HG03139 (cell line): ENCODE measurements around the gene ILF2.
"Not testable (repeated sequence)": the region's sequence is repeated elsewhere in the genome, so short reads cannot be mapped to it uniquely, and the experiment has no call there.

Experiments used
- ATAC-seq: cut with Tn5 transposase; IDR thresholded peaks from one replicate; pipeline ENCODE4 v1.9.1; 2021; ENCODE audit not compliant: unreplicated experiment

ILF2 gene

DNA sequence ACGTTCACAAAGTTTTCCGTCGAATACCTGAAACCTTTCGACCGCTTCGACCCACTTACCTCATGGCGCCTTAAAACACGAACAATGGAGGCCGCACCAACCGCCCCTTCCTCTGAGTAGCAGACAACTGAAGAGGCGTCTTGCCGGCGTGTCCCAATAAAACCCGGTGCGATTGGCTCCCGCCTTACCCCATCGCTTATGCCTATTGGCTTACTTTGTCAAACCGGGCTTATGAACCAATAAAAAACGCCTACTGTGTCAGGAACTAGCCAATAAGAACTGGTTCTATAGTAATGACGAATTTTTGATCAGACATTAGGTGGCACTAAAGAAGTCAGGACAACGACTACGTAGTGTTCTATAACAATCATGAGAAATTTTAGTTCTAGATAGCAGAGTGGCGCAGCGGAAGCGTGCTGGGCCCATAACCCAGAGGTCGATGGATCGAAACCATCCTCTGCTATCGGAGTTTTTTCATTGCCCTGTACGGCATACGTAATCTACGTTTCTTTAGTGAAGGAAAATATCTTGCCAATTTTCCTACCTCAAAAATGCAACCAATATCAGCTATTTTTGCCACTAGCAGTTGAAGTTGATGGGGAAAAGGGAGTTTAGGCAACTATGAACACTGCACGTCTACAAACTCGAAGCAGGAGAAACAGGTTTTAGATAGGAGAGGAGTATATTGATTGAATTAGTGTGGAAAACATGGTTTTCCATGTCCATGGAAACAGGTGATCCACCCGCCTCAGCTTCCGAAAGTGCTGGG is at the start of gene ILF2:
Gene ILF2, minus strand, starts transcription at position 135 of the 769 bp plus-strand sequence. Its CDS starts 71 bp downstream, at position 64.
- peak; percentile 94 for ATAC-seq

DNA sequence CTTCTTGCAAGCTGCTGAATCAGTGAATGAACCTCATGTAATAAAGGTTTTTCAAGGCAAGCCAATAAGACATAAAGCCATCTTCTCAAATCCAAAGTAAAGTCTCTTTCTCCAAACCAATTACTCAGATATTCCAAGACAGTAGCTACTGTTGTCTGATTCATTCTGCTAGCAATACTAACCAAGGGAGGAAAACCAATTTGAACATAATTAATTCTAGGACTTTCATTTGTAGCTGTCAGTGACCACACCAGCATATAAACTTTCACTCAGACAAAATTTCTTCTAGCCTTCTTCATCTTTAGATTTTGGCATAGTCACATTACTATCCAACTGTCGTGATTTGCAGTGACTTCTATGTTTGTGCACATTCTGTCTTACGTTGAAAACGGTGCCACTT is 46.5 kb upstream of the ILF2 start:
- no peak for ATAC-seq

DNA sequence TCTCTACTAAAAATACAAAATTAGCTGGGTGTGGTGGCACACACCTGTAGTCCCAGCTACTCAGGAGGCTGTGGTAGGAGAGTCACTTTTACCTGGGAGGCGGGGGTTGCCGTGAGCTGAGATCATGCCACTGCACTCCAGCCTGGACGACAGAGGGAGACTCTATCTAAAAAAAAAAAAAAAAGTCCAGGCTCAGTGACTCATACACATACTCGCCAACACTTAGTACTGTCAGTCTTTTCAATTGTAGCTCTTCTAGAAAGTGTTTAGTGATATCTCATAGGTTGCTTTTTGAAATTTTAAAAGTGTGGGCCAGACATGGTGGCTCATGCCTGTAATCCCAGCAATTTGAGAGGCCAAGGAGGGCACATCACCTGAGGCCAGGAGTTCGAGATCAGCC is 45.4 kb upstream of the ILF2 start:
- not testable (repeated sequence) for ATAC-seq

DNA sequence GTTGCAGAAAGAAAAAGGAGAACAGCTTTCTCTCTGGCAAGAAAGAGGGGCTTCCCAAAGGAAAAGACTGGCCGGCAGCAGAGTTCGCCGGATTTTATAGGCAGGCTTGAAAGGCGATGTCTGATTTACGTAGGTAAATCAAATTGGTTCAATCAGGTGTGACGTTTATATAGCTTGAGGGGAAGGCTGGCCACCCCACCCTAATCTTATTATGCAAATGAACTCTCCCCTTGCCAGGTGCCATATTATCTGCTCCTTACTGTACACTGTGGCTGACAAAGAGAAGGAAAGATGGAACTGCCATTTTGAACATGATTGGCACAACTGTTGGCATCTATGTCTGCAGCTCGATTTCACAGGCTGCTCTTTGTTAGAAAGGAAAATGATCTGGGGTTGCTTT is 40.2 kb upstream of the ILF2 start:
- ATAC-seq, result no peak

DNA sequence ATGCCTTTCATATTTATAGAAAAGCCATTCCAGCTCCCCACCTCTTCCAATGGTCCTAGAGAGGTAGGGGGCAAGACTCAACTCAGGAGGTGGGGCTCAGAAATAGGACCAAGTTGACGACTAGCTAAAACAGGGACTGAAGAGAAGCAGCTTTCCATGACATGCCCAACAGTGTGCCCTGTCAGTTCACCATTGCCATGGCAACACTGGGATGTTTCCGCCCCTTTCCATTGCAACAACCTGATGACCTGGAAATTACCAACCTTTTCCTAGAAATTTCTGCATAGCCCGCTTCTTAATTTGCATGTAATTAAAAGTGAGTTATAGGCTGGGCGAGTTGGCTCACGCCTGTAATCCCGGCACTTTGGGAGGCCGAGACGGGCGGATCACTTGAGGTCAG is 34.7 kb upstream of the ILF2 start:
- no peak for ATAC-seq

DNA sequence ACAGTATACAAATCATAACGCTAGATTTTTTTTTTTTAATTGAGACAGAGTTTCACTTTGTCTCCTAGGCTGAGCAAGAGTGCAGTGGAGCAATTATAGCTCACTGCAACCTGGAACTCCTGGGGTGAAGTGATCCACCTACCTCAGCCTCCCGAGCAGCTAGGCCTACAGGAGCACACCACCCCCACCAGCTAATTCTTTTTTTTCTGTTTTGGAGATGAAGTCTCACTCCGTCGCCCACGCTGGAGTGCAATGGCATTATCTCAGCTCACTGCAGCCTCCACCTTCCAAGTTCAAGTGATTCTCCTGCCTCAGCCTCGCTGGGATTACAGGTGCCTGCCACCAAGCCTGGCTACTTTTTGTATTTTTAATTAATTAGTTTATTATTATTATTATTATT is 29.0 kb upstream of the ILF2 start:
- no peak for ATAC-seq

DNA sequence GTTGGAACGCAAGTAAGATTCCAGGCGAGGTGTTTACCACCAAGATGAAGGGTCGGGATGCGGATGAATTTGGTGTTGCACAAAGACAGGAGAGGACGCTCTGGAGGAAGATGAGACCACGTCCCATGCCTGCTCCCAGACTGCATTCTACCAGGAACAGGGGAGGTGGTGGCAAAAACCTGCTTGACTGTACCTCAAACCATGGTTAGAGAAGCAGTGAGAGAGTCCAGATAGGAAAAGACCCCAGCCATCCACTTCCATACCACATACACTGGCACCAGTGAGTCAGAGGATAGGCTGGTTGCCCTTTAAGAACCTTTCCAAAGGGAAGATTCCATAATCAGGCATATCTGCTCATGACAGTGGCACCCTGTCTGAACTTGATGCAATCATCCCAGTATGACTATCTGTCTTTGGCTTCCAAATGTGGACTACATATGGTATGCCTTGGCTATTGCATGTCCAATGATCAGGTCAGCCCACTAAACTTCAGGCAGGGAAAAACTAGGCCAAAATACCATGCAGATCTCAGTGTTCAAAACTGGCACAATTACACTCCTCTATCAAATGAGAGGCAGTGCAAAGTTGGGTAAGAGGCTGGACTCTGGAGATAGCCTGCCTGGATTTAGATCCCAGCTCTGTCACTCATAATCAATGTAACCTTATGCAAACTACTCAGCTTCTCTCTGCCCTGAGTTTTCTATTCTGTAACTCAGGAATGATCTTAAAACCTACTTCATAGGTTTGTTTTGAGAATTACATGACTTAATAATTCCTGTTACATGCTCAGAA is 28.3 kb upstream of the ILF2 start:
- ATAC-seq, result no peak

DNA sequence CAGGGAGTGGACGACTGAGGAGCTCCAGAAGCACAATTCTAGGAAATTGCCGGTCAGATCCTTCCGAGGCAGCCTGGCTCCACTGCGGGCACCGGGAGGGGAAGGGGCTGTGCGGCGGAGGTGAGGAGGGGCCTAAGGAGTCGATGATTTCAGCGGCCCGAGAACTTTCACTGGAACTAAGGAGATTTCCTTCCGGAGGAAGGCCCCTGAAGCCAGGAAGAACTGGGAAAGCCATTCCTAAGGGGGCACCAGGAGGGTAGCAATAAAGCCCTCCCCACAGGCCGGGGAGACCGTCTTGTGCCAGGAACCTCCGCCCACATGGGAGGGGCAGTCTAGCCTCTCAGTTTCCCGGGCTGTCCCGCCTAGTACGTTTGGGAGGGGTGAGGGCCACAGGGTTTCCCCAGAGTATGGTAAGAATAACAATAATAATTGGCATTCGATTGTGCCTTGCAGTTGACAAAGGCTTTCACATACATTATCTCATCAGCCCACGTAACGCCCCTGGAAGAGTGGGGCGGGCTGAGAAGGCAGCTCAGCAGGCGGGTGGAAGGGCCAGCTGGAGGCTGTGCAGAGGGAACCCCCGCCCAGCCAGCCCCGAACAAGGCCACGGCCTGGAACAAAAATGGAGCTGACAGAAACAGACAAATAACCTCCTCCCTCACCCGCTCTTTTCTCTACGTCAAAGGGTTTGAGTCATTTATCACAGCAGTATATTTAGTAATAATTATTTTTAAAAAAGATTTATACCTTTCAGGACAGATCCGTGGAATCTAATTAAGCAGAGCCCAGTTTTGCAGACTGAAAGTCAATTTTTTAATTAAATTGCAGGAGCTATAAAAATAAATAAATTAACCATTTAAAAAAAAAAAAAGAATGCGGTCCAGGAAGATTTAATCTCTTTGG is 27.5 kb upstream of the ILF2 start:
- no peak for ATAC-seq

DNA sequence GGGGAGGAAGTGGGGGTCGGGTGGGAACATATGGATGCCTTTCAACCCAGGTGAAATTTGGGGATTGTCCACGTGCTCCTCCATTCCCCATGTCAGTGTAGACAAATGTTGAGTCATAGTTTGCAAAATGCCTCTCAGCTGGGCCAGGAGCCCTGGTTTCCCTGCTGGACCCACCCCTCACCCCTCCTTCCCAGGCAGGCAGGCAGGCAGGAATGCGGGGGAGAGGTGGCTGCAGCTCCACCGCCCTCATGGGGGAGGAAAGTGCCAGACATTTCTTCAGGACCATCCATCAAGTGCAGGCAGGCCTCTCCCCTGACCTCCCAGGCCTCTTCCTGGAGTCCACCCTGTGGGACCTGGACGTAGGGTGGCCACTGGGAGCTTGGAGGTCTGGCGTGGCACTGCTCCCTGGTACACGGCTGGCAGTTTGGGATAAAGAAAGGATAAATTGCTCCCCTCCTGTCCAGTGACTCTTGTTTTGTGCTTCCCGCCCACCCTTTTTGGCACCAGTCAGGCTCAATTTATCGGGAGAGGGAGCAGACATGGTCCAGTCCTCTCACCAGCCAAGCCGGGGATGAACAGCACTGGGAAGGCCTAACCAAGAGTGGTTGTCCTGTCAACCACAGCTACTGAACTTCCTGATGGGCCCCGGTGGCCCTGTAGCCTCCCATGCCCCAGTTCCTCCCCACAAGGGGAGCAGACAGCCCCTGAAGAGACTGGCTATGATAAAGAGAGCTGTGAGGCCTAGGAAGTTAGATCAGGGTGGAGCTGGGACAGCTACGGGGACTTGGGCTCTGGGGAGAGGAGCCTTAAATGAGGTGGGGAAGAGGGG is 26.6 kb upstream of the ILF2 start:
- no peak for ATAC-seq

DNA sequence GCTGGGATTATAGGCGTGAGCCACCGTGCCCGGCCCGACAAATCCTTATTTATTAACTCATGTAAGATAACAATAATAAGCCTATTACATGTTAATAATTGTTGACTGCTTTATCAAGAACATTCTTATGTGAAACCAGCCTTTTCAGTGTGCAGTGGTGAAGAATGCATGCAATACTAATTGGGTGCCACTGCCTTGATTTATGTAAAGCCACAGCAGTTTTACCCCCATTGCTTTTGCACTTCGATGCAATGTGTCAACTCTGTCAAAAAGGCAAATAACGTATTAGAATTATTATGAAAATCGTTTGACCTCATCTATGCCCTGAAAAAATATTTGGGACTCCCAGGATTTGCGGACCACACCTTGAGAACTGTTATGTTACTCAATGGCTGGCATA is 25.9 kb upstream of the ILF2 start:
- no peak for ATAC-seq

DNA sequence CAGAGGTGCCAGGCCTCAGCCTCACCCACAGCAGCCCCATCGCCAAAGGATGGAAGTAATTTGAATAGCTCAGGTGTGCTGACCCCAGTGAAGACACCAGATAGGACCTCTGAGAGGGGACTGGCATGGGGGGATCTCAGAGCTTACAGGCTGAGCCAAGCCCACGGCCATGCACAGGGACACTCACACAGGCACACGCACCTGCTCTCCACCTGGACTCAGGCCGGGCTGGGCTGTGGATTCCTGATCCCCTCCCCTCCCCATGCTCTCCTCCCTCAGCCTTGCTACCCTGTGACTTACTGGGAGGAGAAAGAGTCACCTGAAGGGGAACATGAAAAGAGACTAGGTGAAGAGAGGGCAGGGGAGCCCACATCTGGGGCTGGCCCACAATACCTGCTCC is 22.7 kb upstream of the ILF2 start:
- no peak for ATAC-seq

DNA sequence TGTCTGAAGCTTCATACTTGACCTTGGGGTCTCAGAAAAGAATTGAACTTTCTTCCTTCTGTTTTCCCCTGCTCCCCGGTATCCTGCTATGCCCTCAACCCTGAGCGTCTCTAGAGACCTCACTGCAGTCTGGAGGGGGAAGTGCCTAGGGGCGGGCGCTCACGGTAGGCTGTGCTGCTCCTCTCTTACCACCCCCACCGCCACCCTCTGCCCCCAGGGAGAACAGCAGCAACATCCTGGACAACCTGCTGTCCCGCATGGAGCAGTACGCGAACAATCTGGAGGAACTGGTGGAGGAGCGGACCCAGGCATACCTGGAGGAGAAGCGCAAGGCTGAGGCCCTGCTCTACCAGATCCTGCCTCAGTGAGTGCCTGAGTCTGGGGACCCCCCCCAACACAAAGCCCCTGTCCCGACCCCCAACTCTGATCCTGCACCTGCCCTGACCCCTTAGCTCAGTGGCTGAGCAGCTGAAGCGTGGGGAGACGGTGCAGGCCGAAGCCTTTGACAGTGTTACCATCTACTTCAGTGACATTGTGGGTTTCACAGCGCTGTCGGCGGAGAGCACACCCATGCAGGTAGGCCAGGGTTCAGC is 18.0 kb upstream of the ILF2 start:
- ATAC-seq, result no peak

DNA sequence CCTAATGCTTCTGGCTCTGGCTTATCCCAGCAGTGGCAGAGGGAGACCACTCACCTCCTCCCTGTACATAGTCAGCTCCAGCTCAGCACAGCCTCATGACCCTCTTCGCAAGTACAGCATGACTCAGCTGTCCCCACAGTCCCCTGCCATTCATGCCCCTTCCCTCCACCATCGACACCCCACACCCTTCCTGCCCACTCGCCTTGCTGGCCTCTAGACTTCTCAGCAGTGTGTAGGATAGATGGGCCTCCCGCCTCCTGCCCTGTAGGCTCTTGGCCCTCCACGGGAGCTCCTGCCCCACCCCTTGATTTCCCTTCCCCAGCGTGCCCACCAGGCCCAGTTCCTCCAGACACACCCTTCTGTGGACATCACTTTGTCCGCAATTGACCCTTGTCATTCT is 17.5 kb upstream of the ILF2 start:
- no peak for ATAC-seq

DNA sequence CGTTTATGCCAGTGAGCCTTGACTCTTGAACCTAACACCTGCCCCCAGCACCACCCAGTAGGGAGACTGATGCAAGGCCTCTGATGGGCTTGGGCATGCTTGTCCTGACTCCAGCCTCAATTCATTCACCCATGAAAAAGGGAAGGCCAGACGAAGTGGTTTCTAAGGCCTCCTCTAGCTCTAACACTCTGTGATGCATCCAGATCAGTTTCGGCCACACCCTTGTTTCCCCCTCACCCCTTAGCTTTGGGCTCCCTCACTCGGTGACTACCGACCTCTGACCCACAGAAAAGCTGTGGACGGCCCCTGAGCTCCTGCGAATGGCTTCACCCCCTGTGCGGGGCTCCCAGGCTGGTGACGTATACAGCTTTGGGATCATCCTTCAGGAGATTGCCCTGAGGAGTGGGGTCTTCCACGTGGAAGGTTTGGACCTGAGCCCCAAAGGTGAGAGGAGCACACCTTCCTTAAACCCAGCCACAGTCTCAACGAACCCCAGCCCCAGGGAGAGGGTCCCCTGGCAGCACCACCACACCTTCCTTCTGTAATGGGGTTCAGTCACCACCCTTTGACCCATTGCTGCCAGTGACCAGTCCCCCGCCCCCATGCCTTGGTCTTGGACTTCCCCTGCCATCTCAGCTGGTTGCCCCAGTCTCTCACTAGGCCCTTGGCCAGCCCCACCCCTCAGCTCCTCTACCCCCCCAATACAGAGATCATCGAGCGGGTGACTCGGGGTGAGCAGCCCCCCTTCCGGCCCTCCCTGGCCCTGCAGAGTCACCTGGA is 16.7 kb upstream of the ILF2 start:
- ATAC-seq, result no peak

DNA sequence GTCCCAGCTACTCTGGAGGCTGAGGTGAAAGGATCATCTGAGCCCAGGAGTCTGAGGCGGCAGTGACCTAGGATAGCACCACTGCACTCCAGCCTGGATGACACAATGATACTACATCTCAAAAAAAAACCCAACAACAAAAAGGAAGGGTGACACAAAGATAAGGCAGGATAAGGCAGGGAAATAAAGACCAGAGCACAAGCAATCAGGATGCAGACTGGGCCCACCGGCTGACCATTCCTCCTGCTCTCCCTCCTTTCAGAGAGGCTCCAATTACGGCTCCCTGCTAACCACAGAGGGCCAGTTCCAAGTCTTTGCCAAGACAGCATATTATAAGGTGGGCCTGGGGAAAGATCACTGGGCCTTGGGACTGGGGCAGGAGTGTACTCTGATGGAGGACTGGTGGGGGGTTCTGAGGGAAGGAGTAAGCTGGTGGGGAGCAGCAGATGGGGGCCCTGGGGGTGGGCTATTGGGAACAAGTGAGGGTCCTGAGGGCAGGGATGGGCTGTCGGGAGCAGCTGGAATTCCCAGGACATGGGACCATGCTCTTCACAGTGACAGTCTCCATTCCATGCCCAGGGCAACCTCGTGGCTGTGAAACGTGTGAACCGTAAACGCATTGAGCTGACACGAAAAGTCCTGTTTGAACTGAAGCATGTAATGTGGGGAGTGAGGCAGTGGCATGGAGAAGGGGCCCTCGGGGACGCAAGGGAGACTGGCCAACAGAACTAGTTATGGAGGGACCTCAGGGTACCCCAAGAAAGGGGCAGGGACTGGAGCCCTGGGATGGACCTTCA is 14.9 kb upstream of the ILF2 start:
- no peak for ATAC-seq

DNA sequence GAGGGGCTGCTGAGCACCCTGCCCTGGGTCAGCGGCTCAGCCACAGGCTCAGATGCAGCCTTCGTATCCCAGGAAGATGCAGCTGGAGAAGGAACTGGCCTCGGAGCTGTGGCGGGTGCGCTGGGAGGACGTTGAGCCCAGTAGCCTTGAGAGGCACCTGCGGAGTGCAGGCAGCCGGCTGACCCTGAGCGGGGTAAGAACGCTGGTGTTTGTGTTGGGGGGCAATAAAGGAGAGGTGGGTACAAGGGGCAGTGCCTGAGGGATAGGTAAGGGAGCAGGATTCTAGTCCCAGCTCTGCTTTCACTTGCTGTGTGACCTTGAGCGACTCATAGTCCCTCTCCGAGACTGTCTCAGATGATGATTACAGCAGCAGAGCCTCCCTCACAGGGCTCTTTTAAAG is 14.1 kb upstream of the ILF2 start:
- no peak for ATAC-seq

DNA sequence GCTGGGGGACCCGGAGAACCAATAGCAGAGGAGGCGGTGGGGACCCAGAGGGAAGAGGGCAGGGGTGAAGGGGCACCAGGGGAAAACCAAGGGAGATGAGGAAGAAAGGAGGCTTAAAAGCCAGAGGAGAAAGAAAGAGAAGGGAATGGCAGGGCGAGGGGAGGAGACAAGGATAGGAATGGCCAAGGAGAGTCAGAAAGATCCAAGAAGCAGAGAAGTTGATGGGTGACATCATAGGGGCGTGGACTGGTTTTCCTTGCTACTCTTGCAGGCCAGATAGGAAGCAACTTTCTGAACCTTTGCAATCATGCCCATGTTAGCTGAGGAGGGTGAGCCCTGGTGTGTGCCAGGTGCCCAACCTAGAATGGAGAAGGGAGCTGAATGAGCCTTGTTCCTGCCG is 13.1 kb upstream of the ILF2 start:
- ATAC-seq, result no peak

DNA sequence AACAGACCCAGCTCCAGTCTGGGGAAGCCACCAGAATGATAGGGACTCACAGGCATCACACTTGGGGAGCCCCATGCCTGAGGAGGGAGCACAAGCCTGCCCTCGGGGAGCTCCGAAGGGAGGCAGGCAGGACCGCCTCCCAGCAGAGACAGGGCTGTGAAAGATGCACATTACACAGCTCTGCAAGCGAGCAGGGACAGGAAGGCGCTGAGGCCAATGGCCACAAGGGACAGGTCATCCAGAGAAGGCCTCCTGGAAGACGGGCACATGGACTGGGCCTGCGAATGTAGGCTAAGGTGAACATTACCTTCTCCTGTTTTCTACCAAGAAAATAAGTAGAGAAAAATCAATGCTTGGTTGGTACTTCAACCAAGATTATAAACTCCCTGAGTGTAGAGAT is 11.9 kb upstream of the ILF2 start:
- no peak for ATAC-seq

DNA sequence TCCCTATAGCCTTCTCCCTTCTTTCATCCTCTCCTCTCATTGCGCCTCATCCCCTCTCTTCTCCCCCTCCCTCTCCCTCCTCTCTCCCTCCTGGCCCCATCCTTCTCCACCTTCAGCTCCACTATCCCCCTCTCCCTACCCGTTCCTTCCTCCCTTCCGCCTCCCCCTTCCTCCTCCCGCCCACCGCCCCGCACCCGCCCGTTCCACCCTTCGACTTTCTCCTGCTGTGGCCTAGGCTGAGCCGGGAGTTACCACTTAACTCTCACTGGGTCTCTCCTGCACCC is 9.3 kb upstream of the ILF2 start:
- no peak for ATAC-seq
